ENCODE results near the gene AHCTF1. TPM values are rescaled to one million over a fixed set of nuclear protein-coding genes. Genes with fewer than 3 reads are reported as not detected.
"Not testable (repeated sequence)": the region's sequence is repeated elsewhere in the genome, so short reads cannot be mapped to it uniquely, and the experiment has no call there.

AHCTF1 gene
- total RNA-seq, 1 experiment from 2014 or later: 61.3 TPM

- CTCF ChIA-PET: interaction anchor here (1.1 kb wide), 1 partner anchor 11 kb away, joined by 3 read pairs; no protein-coding TSS in a partner anchor
- intact Hi-C loops (cut with micrococcal nuclease; ENCODE audit: unreplicated experiment): no loop called here
- BruUV-seq (replicated peaks): no TSS peak
- no peak for TF ChIP-seq CTCF (IDR thresholded peaks at IDR 0.05; ENCODE audit: unreplicated experiment)
- no peak overlapping the region for H3K27ac Mint-ChIP-seq (ENCODE audit: unreplicated experiment)
- DNase-seq: no peak
- no peaks in the 10 kb centered on the region for H3K4me1 Mint-ChIP-seq (ENCODE audit: low read depth, unreplicated experiment)
- no peaks in the 10 kb centered on the region for H3K27me3 Mint-ChIP-seq (ENCODE audit: unreplicated experiment)
- no peak overlapping the region for H3K4me3 Mint-ChIP-seq (ENCODE audit: low read depth, unreplicated experiment)
- H3K9me3 Mint-ChIP-seq (ENCODE audit: low read depth, unreplicated experiment): no peaks in the 10 kb centered on the region
- peaks cover 36% of the 10 kb centered on the region for H3K36me3 Mint-ChIP-seq (ENCODE audit: insufficient read depth, unreplicated experiment)
Observed at GRCh38 chr1:246843876-246844275, 87.9 kb downstream of the AHCTF1 start.

- intact Hi-C loops (cut with micrococcal nuclease; ENCODE audit: unreplicated experiment); H3K27me3 Mint-ChIP-seq (ENCODE audit: unreplicated experiment); H3K27ac Mint-ChIP-seq (ENCODE audit: unreplicated experiment); H3K4me1 Mint-ChIP-seq (ENCODE audit: low read depth, unreplicated experiment); BruUV-seq (replicated peaks); DNase-seq; H3K9me3 Mint-ChIP-seq (ENCODE audit: low read depth, unreplicated experiment); CTCF ChIA-PET; H3K4me3 Mint-ChIP-seq (ENCODE audit: low read depth, unreplicated experiment): not testable (repeated sequence)
- H3K36me3 Mint-ChIP-seq (ENCODE audit: insufficient read depth, unreplicated experiment): peaks cover 25% of the 10 kb centered on the region
Observed at GRCh38 chr1:246840761-246841160, 91.0 kb downstream of the AHCTF1 start.

GRCh38 chr1:246838118-246838456, 93.7 kb downstream of the AHCTF1 start:
- H3K27ac Mint-ChIP-seq (ENCODE audit: unreplicated experiment): no peak overlapping the region
- no peak for DNase-seq
- H3K36me3 Mint-ChIP-seq (ENCODE audit: insufficient read depth, unreplicated experiment): peaks cover 21% of the 10 kb centered on the region
- no peaks in the 10 kb centered on the region for H3K27me3 Mint-ChIP-seq (ENCODE audit: unreplicated experiment)
- CTCF ChIA-PET: interaction anchor here (0.8 kb wide), 1 partner anchor 70 kb away, joined by 5 read pairs; no protein-coding TSS in a partner anchor
- TF ChIP-seq CTCF (IDR thresholded peaks at IDR 0.05; ENCODE audit: unreplicated experiment): no peak
- no peaks in the 10 kb centered on the region for H3K9me3 Mint-ChIP-seq (ENCODE audit: low read depth, unreplicated experiment)
- H3K4me3 Mint-ChIP-seq (ENCODE audit: low read depth, unreplicated experiment): no peak overlapping the region
- no TSS peak for BruUV-seq (replicated peaks)
- peaks cover 8% of the 10 kb centered on the region for H3K4me1 Mint-ChIP-seq (ENCODE audit: low read depth, unreplicated experiment)
- intact Hi-C loops (cut with micrococcal nuclease; ENCODE audit: unreplicated experiment): no loop called here

GRCh38 chr1:246837418-246838117, 94.2 kb downstream of the AHCTF1 start:
- Mint-ChIP-seq H3K4me1 (ENCODE audit: low read depth, unreplicated experiment) (peaks cover 8% of the 10 kb centered on the region), H3K9me3 (ENCODE audit: low read depth, unreplicated experiment) (no peaks in the 10 kb centered on the region), H3K36me3 (ENCODE audit: insufficient read depth, unreplicated experiment) (peaks cover 16% of the 10 kb centered on the region), H3K27me3 (ENCODE audit: unreplicated experiment) (no peaks in the 10 kb centered on the region), H3K4me3 (ENCODE audit: low read depth, unreplicated experiment) (no peak overlapping the region), H3K27ac (ENCODE audit: unreplicated experiment) (no peak overlapping the region)
- CTCF ChIA-PET: interaction anchor here (0.8 kb wide), 1 partner anchor 70 kb away, joined by 5 read pairs; no protein-coding TSS in a partner anchor
- DNase-seq: no peak
- no peak for TF ChIP-seq CTCF (IDR thresholded peaks at IDR 0.05; ENCODE audit: unreplicated experiment)
- BruUV-seq (replicated peaks): no TSS peak
- intact Hi-C loops (cut with micrococcal nuclease; ENCODE audit: unreplicated experiment): no loop called here
